ENCODE measurements around the gene VDR. TPM values are rescaled to one million over a fixed set of nuclear protein-coding genes. Genes with fewer than 3 reads are reported as not detected.

VDR gene
- polyA plus RNA-seq, 10 donors: 0.21 to 1.5 (median 0.44) TPM

DNA sequence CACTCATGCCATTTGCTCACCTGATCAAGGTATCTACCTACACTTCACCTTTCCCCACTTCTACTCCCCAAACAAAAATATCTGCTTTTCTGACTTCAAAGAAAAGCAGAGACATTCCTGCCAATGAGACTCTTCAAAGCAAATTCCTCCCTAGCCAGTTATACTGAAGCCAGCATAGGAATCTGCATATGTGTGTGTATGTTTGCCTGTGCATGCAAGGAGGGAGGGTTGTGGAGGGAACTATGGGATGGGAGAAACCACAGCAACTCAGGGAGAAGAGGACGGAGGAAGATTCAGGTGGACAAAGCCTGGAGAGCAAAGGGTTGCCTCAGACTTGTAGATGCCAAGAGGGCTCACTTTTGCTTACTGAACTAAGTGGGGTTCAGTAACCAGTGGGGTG is 26.4 kb upstream of the VDR start:
- DNase-seq: no peak

DNA sequence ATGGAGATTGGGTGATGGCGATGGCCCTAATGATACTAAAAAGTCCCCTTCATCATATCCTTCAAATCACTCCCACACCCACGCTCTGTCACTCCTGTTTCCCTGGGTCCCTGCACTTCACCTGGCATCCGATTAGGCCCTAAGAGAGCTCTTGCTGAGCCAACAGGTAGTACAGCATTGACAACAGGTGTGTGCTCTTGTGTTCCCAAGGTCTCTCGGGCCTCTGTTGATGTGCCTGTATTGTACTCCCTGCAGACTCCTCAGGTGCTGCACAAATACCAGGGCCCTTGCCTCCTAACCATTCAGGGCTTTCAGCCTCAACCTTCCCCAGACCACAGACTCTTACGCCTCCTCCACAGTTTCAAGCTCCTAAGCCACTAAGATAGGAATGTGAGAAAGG is 25.8 kb upstream of the VDR start:
- DNase-seq: no peak

DNA sequence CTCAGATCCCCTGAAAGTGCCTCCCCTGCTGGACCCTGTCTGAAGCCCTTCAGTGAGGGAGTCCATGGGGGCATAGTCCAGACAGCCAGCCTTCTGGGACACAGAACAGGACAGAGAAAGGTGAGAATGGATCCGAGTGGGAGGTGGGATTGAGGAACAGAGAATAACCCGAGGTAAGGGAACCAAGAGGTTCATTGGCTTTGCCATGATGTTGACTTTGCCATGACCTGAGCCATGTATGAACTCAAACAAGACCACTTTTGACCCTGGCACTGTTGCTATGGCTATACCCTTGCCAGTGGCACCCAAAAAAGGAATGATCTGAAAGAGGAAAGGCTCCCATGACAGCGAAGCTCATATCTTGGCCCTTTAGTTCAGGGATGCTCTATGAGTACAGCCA is 22.6 kb upstream of the VDR start:
- no peak for DNase-seq

DNA sequence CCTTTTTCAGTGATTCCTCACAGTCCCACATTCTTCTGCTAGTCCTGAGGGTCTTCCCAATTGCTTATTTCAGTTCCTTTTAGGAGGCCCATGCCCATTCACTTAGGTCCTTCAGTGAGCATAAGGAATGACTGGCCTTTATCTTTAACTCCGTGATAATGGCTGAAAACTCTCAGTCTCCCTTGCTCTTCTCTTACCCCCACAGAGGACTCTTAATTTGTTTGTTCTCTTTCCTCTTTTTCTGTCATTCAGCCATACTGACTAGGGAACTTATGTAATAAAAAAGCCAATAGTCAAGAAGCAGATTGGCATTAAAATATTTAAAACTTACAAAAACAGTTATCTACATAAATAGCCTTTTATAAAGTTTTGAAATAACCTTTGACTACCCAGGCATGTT is 17.1 kb upstream of the VDR start:
- no peak for DNase-seq

DNA sequence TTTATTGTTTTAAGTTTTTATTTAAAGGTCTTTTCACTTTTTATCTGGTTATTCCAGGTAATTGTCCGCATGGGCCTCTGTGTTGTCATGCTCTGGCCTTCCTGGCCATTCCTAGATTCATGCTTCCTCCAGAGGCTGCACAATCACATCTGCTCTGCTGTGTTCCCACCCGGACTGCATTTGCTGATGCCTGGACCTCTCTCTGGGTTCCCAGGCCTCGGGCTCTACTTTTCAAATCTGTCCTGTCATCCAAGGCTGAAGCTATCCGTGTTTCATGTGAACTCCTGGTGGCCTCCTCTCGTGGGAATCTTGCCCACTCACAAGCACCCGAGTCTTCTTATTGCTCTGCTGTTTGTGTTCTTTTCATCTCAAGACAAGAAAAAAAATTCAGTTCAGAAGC is 16.1 kb upstream of the VDR start:
- no peak for DNase-seq

DNA sequence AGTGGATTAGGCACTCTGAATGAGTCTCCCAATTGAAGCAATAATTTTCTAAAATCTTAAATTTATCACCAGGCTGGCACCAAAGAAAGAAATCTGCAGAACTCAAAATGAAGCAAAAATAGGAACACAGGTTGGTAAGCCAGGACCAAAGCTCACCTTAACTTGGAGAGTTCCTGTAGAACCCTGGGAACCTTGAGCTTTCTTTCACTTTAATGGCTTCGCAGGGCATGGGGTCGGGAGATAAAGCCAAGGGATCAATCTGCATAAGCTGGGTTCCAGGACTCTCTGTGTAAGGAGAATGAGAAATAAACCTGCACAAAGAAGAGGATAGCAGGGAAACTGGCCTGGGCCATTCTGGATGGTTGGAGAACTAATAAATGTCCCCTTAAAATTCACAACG is 8.3 kb upstream of the VDR start:
- no peak for DNase-seq

DNA sequence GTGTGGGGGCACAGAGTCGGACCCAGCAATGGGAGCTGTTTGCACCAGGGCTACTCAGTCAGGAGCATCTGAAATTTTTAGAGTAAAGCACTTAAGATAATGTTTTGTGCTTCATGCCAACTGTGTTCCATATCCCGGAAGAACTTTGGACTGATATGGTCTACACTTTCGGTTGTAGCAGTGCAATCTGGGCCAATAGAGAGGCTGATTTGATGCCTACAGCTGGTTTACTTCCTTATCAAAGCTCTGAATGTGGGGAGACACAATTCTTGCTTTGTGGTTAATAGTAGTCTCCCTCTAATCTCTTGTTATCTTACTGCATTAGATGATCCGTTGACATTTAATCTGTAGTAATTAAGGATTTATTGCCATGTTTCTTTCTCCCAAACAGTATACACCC is 7.8 kb upstream of the VDR start:
- no peak for DNase-seq

DNA sequence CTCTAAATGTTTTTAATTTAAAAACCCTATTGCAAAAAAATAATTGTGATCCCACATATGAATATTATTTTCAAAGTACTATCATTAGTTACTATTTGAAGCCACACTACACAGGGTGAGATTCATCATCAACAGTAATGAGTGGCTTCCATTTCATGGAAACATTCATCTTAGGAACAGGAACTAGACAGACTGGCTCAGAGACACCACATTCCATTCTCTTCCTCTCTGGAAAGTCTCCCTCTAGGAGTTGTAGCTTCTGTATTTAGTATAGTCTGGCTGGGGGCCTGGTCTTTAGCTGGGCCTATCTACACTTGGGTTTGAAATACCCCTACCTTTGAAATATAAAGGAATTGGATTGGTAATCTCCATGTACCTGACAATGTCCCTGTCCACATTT is 6.2 kb upstream of the VDR start:
- DNase-seq: no peak

DNA sequence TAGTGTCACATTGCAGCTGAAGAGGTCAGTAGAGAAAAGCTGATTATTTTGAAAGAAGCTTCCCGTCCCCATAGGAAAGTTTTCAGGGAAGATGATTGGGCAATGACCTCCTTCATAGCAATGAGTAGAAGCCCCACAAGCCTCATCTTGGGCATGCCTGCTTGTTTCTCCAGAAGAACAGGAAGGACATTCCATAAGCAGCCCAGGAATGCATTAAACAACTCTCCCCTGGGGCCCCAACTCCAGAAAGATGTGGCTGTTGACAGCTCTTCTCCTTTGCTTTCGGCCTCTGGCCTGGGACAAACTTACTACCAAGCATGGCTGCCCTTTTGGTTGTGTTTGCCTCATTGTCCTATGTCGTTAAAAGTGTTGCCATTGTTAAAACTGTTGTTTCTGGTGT is 5.7 kb upstream of the VDR start:
- no peak for DNase-seq

DNA sequence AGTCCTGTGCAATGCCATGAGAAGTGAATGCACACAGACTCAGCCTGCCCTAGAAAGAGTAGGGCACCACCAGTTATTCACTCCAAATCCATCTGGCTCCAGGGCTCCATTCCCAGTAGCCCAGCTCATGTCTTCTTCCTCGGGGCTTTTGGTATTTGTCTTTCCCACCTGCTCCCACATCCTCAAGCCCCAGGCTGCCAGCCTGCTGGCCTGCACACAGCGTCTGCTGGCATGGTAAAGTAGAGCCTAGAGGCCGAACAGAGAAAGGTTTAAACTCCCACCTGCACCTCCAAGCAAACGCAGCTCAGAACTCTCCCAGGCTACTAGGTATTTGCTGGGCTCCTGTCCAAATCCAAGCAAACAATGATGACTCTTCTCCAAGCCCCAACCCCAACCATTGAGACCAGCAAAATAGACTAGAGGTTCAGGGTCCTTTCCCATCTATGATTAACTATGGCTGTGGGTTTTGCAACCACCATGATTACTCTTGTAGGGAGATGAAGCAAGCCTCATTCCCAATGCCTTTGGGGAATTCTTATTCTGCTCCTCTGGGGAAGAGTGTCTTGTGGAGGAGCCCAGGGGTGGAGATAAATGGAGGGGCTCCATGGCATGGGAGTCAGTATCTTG is 5.2 kb upstream of the VDR start:
- no peak for DNase-seq

DNA sequence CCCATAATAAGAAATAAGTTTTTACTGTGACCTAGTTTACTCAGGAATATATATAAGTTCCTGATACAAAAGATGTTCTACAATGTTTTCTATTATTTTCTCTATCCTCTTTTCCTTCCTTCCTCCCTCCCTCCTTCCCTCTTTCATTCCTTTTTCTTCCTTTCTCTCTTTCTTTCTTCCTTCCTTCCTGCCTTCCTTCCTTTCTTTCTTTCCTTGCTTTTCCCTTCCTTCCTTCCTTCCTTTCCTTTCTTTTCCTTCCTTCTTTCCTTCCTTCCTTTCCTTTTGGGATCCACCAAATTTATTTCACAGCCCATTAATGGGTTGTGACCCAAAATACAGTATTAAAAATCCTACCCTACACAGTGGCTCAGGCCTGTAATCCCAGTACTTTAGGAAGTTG is 3.9 kb upstream of the VDR start:
- DNase-seq: no peak

DNA sequence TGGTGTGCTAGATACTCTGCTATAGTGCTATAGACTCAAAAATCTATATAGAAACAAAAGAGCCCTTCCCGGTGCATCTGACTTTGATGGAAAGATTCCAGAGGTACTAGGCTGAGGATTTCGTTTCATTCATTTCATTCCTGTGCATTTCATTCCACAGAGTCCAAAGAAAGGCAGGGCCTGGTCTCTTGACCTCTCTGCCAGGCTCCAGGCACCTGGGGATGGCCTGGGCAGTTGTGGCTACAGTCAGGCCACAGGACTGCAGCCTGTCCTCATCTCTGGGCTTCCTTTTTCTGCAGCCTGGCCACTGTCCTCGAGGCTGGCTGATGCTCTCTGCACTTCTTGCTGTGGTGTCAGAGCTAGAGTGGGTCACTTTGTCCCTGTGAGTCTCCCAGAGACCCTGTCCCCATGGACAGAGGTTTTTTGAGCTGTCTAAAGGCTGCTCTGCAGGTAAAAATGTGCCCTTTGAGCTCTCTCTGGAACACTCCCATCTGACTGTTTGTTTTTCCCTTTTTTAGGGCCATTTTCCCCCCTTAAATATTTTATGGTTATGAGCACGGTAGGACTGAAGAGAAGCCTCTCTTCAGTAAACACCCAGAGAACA is 3.2 kb upstream of the VDR start:
- no peak for DNase-seq

DNA sequence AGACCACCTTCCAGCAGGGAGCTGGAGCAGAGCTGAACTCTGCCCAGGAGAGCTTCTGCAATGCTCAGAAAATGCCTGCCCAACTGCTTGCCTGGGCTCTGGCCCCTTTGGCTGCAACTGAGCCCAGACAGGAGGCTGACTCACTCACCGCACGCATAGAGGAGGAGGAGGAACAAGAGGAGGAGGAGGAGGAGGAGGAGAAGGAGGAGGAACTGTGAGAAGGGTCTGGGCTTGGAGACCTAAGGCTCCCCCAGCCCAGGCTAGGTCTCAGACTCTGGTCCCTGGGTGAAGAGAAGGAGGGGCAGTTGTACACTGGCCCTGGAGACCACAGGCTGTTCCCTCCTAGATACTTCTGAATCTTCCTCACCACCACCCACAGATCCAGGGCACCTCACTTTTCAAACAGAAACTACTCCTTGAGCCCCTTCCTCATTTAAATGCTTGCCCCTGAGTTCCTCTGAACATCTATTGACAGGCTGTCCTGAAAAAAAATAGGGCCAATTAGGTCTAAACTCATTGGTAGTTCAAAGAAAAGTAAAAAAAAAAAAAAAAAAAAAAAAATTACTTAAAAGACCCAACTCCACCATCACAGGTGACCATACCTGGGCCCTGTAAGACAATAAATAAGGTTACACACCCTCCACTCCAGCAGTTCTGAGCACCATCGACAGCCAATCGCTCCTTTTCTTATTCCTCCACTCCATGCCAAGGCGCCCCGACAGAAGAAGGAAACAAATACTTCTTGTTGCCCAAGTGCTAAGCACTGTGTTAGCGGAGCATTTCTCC is 674 bp downstream of the VDR start:
- no peak for DNase-seq

DNA sequence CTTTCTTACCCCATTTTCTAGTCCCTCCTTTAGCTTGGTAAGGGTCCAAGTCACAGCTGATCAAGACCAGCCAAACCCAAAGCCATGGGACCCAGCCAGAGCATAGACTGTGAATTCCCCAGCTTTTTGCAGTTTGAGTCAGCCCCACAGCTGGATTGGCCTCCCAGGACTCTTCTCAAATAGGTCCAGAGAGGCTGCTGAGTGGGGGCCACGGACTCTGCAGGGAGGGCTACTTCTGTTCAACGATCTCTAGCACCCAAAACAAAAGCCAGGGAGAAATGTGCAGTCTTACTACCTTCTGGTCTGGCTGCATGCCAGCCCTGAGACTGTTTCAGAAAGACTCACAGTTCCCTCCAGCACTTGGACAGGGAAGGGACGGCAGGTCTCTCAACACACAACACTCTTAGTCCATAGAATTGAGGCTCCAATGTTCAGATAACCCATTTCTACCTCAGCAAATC is 1.6 kb downstream of the VDR start:
- DNase-seq: peak in 1 of 3 donors; percentile 34

DNA sequence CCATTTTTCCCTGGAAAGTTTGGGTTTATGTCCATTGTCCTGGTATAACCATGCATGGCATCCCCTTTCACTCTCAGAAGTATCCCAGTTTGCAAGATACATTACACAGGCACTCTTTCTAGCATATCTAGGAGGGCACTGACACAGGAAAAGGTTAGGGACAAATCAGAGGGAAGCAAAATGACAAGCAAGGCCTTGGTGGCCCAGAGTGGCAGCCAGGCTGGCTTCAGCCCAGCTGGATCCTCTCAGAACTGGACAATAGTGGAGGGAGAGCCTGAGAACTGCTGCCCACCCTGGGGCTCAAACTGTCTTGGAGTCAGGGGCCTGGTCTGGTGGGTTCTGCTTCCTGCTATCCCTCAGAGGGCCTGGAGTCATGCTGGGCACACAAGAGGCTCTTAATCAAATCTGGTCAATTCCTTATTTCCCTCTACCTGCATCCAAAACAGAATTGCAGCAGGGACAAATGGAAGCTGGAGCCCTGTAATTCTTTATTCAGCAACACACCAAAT is 2.6 kb downstream of the VDR start:
- no peak for DNase-seq

DNA sequence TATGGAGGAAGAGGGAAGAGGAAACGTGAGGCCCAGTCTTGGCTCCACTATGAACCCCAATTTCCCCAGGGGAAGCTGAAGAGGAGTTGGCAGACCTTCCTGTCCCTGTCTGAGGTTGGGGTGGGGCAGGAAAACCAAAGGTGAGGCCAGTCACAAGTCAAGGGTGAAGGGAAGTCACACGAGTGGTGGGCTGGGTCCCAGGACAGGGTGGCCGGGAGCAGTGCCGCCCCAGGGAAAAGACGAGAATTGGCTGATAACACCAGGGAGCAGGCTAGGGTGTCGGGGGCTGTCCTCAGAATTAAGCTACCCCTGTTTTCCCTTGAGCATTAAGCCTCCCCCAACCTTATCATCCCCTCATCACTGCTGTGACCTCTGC is 3.1 kb downstream of the VDR start:
- DNase-seq: no peak

DNA sequence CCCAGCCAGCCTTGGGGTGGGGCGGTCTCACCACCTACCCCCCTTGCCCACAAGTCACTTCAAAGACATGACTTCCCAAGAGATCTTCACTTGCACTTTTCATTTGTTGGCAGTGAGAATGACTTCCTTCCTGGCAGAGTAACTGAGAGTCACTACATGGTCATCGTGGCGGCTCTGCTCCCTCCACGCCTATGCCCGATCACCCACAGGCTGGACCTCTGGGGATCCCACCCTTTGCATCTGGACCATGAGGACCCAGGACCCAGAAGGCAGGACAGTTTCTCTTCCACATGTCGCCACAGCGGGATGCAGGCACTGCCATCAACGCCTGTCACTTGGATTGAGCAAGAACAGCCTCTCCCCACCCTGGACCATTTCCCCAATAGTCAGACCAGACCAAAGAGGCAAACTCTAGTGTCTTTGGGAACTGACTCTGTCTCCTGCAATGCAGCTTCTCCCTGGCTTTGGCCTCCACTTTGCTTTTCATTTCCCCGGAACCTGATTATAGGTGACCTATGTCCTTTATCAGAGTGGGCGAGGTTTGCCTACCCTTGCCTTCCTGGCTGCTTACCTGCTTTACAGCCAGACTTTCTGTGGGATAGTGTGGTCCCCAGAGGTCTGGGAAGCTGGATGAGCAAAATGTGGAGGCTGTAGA is 3.6 kb downstream of the VDR start:
- DNase-seq: no peak

DNA sequence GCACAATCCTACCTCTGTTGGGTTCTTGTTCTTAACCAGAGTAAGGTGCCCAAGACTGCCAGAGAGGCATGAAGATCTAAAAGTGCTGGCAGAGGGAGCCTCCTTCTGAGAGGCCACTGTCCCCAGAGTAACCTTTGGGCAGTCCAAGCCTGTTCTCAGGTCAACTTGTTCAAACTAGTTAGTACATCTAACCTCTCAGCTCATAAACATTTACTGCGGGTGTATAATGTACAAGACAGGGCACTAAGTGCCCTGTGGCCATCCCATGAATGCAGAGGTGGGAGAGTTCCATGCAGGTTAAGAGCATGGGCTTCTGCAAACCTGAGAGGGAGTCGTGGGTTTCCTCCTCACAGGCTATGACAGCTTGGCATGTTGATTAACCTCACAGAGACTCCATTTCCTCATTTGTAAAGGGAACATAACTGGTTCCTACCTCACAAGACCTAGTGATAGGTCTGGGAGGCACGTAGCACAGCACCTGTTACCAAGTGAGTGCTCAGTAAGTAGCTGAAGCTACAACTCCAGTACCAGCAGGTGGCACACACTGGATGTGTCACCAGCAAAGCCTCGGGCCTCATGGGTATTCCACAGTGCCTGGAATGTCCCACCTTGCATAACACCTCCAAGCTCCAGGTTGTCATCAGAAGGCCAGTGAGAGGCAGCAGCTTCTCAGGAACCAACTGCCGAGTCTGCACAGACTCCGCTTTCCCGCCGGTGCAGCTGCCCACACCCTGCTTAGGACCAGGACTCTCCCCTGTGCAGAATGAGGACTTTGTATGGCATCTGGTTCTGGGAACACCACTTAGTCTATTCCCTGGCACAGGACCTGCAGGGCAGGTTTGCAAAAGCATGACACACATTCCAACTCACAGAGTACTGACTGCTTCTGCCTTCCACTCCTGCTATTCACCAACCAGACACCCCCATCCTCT is 4.4 kb downstream of the VDR start:
- no peak for DNase-seq

DNA sequence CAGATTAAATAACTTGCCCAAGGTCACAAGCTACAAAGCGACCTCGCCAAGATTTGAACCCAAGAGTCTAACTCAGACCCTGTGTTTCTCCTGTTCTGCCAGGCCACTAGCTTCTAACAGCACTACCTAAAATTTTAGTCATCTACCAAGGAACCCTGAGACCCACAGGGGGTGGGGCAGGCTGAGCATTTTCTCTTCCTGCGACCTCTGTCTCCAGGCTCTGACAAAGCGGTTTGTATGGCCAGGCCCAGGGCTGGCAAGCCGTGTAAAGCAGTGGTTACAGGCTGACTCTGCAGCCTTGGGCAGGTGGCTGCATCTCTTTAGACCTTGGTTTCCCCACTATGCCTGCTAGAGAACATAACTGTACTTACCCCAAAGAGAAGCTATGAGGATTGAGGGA is 5.3 kb downstream of the VDR start:
- no peak for DNase-seq

DNA sequence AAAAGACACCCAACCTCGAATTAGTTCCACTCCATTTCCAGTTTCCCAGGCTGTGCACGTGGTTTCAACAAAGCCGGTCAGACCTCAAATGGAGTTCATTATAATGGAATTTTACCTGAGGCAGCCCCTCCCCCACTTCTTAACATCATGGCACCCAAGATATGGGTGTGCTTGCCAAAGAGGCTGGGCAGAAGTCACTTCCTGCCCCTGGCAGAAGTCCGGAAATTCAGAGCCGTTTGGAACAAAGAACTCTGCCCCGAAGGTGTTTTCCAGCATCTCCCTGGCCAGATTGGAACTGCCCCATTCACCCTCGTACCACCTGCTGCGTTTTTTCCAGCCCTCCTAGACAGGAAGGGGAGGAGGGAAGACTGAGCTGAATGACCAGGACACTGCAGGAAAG is 8.2 kb downstream of the VDR start:
- DNase-seq: no peak

DNA sequence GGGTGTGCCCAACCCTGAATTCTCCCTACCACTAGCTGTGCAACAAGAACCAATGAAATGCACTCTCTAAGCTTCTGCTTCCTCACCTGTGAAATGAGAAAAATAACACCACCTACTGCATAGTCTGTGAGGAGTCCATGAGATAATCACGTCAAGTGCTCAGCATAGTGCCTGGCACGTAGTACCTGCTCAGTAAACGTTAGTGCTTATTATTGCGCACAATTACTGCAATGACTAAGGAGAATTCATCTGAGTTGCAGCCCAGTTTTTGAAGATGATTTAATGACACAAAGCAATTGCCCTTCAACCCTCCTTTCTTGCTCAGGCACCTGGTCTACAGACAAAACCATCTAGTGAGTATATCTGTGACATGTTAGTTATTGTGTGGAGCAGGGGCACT is 8.8 kb downstream of the VDR start:
- DNase-seq: no peak

DNA sequence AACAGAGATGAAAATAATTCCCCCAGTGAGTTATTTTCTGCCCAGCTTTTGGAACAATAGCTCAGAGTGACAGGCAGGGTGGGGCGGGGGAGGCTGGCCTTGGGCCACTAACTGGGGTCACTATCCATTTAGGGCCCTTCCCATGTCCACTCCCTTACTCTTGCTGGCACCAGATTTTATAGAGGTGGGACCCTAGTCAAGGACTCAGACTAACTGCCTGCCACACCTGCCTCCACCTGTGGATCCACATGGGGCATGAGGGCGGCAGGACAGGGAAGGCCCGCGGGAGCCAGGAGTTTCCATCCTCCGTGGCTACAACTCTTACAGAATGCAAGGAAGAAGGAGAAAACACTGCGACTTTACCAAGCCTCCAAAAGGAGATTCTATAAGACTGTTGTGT is 10.1 kb downstream of the VDR start:
- no peak for DNase-seq
